ENCODE data around the gene RPIA. TPM values are rescaled to one million over a fixed set of nuclear protein-coding genes. Genes with fewer than 3 reads are reported as not detected.

Gene RPIA
- total RNA-seq, 2 donors from 2014 or later, result 26.1 to 39.5 TPM

DNA sequence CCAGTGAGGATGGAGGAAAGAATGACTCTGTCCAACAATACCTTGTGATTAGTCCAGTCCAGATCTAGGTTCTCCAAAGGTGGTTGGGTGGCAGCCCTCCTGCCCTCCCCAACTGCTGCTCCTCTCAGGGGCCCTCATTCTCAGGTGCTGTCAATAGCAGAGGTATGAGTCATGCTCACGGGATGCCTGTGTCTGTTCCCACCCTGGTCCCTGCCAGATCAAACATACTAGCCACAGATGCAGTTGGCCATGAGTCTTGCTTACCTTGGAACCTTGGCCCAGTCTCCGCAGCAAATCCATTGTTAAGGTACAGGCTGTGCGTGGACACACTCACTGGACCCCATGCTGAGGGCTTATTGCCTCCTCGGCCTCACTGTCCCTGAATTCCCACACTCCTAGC, 24.9 kb upstream of the RPIA start:
- intact Hi-C loops (cut with DNase I), result no loop called here
- TF ChIP-seq, protein P1, sequence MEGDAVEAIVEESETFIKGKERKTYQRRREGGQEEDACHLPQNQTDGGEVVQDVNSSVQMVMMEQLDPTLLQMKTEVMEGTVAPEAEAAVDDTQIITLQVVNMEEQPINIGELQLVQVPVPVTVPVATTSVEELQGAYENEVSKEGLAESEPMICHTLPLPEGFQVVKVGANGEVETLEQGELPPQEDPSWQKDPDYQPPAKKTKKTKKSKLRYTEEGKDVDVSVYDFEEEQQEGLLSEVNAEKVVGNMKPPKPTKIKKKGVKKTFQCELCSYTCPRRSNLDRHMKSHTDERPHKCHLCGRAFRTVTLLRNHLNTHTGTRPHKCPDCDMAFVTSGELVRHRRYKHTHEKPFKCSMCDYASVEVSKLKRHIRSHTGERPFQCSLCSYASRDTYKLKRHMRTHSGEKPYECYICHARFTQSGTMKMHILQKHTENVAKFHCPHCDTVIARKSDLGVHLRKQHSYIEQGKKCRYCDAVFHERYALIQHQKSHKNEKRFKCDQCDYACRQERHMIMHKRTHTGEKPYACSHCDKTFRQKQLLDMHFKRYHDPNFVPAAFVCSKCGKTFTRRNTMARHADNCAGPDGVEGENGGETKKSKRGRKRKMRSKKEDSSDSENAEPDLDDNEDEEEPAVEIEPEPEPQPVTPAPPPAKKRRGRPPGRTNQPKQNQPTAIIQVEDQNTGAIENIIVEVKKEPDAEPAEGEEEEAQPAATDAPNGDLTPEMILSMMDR (IDR thresholded peaks at IDR 0.05), result no peak
- no peaks in the 10 kb centered on the region for H3K4me1 ChIP-seq
- H3K4me3 ChIP-seq, result no peak overlapping the region
- no peaks in the 10 kb centered on the region for H3K9me3 ChIP-seq
- H3K27ac ChIP-seq, result no peak overlapping the region
- H3K27me3 ChIP-seq, result no peaks in the 10 kb centered on the region
- H3K36me3 ChIP-seq, result no peaks in the 10 kb centered on the region
- no peak overlapping the region for H3K9ac ChIP-seq (ENCODE audit: low read depth in 2 of 2, low read length in 2 of 2)
- no peak for DNase-seq

DNA sequence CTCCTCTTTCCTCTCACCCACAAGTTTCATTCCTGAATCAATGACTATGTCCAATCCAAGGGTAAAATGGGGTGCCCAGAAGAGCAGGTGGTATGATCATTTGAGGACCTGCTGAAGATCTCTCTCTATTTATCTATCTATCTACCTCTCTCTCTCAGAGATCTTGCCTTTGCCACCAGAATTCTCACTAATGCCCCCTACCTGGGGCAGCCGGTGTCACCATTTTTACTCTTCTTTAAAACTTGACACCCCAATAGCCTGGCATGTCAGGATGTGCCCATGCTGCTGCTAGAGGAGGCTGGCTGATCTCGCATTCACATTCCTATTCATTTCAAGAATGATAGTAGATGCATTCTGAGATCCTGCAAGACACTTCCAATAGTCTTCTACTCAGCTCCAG, 24.3 kb upstream of the RPIA start:
- Histone ChIP-seq H3K9me3 (no peaks in the 10 kb centered on the region), H3K27me3 (no peaks in the 10 kb centered on the region), H3K36me3 (no peaks in the 10 kb centered on the region), H3K27ac (no peak overlapping the region), H3K4me3 (no peak overlapping the region), H3K9ac (ENCODE audit: low read depth in 2 of 2, low read length in 2 of 2) (no peak overlapping the region), H3K4me1 (no peaks in the 10 kb centered on the region)
- TF ChIP-seq, protein P1 (IDR thresholded peaks at IDR 0.05), result no peak
- no peak for DNase-seq
- intact Hi-C loops (cut with DNase I), result no loop called here

DNA sequence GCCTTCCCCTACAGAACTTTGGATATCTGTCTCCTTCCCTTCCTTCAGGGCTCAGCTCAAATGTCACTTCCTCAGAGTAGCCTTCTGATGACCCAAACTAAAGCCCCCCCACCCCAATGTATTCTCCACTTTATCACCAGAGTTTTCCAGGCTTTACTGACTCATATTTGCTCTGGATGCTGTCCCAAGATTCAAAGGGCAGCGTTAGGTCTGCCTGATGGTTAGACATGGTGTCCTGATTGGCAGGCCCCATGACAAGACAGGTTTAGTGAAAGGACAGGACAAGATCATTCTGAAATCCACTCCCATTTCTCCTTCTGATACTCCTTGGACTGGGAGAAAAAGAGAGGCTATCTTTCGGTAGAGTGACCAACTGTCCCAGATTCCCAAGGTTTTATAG, 22.6 kb upstream of the RPIA start:
- H3K27ac ChIP-seq, result no peak overlapping the region
- H3K9me3 ChIP-seq, result no peaks in the 10 kb centered on the region
- H3K36me3 ChIP-seq, result no peaks in the 10 kb centered on the region
- H3K4me3 ChIP-seq, result no peak overlapping the region
- H3K9ac ChIP-seq (ENCODE audit: low read depth in 2 of 2, low read length in 2 of 2), result no peak overlapping the region
- no peaks in the 10 kb centered on the region for H3K27me3 ChIP-seq
- DNase-seq, result no peak
- intact Hi-C loops (cut with DNase I), result loop anchor here (2.0 kb wide), 1 partner anchor 78 kb away; no protein-coding TSS in a partner anchor
- H3K4me1 ChIP-seq, result no peaks in the 10 kb centered on the region
- TF ChIP-seq, protein P1 (IDR thresholded peaks at IDR 0.05), result no peak

GRCh38 chr2:88669482-88670214, 21.8 kb upstream of the RPIA start:
- Histone ChIP-seq H3K4me3 (no peak overlapping the region), H3K9me3 (no peaks in the 10 kb centered on the region), H3K27ac (no peak overlapping the region), H3K27me3 (no peaks in the 10 kb centered on the region), H3K9ac (ENCODE audit: low read depth in 2 of 2, low read length in 2 of 2) (no peak overlapping the region), H3K4me1 (no peaks in the 10 kb centered on the region), H3K36me3 (no peaks in the 10 kb centered on the region)
- peak; percentile 31 for DNase-seq
- TF ChIP-seq, protein P1 (IDR thresholded peaks at IDR 0.05), result peak; percentile 2
- intact Hi-C loops (cut with DNase I), result loop anchor here (2.0 kb wide), 1 partner anchor 79 kb away; no protein-coding TSS in a partner anchor

DNA sequence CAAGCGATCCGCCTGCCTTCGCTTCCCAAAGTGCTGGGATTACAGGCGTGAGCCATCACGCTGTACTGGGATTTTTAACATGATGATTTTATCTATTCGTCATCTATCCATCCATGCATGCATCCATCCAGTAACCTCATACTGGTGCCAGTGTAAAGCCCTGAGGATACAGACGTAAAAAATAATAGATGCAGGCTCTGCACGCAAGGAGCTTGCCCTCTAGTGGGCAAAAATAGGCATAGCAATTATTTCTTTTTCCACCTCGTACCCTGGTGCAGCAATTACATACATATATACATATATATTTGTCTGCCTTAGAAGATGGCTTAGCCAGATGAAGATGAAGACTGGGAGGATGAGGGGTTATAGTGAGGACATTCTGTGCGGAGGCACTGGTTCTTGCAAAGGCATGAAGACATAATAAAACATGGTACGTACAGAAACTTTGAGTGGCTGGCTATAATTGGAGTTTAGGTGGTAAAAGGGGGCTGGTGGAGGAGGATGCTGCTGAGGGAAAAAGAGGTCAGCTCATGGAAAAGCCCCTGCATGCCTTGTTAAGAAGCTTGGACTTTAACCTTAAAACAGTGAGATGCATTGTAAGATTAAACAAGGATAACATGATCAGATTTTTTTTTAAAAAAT, 19.6 kb upstream of the RPIA start:
- no peaks in the 10 kb centered on the region for H3K36me3 ChIP-seq
- intact Hi-C loops (cut with DNase I), result no loop called here

More for the DNA sequence above, 19.6 kb upstream of the RPIA start:
- no peak overlapping the region for H3K4me3 ChIP-seq
- no peaks in the 10 kb centered on the region for H3K4me1 ChIP-seq
- DNase-seq, result no peak
- no peaks in the 10 kb centered on the region for H3K9me3 ChIP-seq
- no peaks in the 10 kb centered on the region for H3K27me3 ChIP-seq
- H3K9ac ChIP-seq (ENCODE audit: low read depth in 2 of 2, low read length in 2 of 2), result no peak overlapping the region
- no peak overlapping the region for H3K27ac ChIP-seq
- TF ChIP-seq, protein P1 (IDR thresholded peaks at IDR 0.05), result peak; percentile 78
